Measurements from ENCODE around the gene C1orf198. TPM values are rescaled to one million over a fixed set of nuclear protein-coding genes. Genes with fewer than 3 reads are reported as not detected.

Gene C1orf198
- total RNA-seq, result 67.6 and 68.8 TPM in 2 replicates
- polyA plus RNA-seq, result 54.7 and 59.0 TPM in 2 replicates

GRCh38 chr1:230867903-230868735 is at the start of gene C1orf198:
Gene C1orf198, minus strand, starts transcription at chr1:230868521. Its CDS starts 9 bp downstream, at chr1:230868512.
- peak within 1 kb of the TSS; percentile 98 for H3K4me3 ChIP-seq
- DNase-seq (ENCODE audit: low read depth in 1 of 2, low spot score in 1 of 2), result peak; percentile 55 to 86
- no peaks in the 10 kb centered on the region for H3K9me3 ChIP-seq (ENCODE audit: low read depth)
- H3K36me3 ChIP-seq, result no peaks in the 10 kb centered on the region
- H3K4me1 ChIP-seq (ENCODE audit: low read depth), result peaks cover 37% of the 10 kb centered on the region
- H3K27me3 ChIP-seq, result no peaks in the 10 kb centered on the region
- no peak for TF ChIP-seq CTCF (IDR thresholded peaks at IDR 0.05; ENCODE audit: low read depth, low read length)
- peak within 1 kb of the TSS; percentile 97 for H3K27ac ChIP-seq

GRCh38 chr1:230917284-230918135 is 49.2 kb upstream of the C1orf198 start:
- Histone ChIP-seq H3K9me3 (ENCODE audit: low read depth) (no peaks in the 10 kb centered on the region), H3K36me3 (no peaks in the 10 kb centered on the region), H3K27me3 (no peaks in the 10 kb centered on the region), H3K27ac (no peak overlapping the region), H3K4me3 (no peak overlapping the region), H3K4me1 (ENCODE audit: low read depth) (no peaks in the 10 kb centered on the region)
- TF ChIP-seq CTCF (IDR thresholded peaks at IDR 0.05; ENCODE audit: low read depth, low read length), result peak; percentile 66
- DNase-seq (ENCODE audit: low read depth in 1 of 2, low spot score in 1 of 2), result peak; percentile 86 to 91

GRCh38 chr1:230916587-230917283 is 48.4 kb upstream of the C1orf198 start:
- Histone ChIP-seq H3K36me3 (no peaks in the 10 kb centered on the region), H3K4me3 (no peak overlapping the region), H3K27ac (no peak overlapping the region), H3K4me1 (ENCODE audit: low read depth) (no peaks in the 10 kb centered on the region), H3K9me3 (ENCODE audit: low read depth) (no peaks in the 10 kb centered on the region), H3K27me3 (no peaks in the 10 kb centered on the region)
- TF ChIP-seq CTCF (IDR thresholded peaks at IDR 0.05; ENCODE audit: low read depth, low read length), result no peak
- no peak for DNase-seq (ENCODE audit: low read depth in 1 of 2, low spot score in 1 of 2)

GRCh38 chr1:230915078-230915477 is 46.8 kb upstream of the C1orf198 start:
- Histone ChIP-seq H3K4me3 (no peak overlapping the region), H3K9me3 (ENCODE audit: low read depth) (no peaks in the 10 kb centered on the region), H3K27ac (no peak overlapping the region), H3K4me1 (ENCODE audit: low read depth) (no peaks in the 10 kb centered on the region), H3K27me3 (no peaks in the 10 kb centered on the region), H3K36me3 (peaks cover 8% of the 10 kb centered on the region)
- no peak for TF ChIP-seq CTCF (IDR thresholded peaks at IDR 0.05; ENCODE audit: low read depth, low read length)
- DNase-seq (ENCODE audit: low read depth in 1 of 2, low spot score in 1 of 2), result no peak

- H3K27ac ChIP-seq, result no peak overlapping the region
- H3K4me3 ChIP-seq, result no peak overlapping the region
- peak in 1 of 2 donors; percentile 43 for DNase-seq (ENCODE audit: low read depth in 1 of 2, low spot score in 1 of 2)
- no peaks in the 10 kb centered on the region for H3K9me3 ChIP-seq (ENCODE audit: low read depth)
- no peaks in the 10 kb centered on the region for H3K4me1 ChIP-seq (ENCODE audit: low read depth)
- TF ChIP-seq CTCF (IDR thresholded peaks at IDR 0.05; ENCODE audit: low read depth, low read length), result no peak
- H3K27me3 ChIP-seq, result no peaks in the 10 kb centered on the region
- H3K36me3 ChIP-seq, result peaks cover 8% of the 10 kb centered on the region
Observed at GRCh38 chr1:230913496-230913895, 45.2 kb upstream of the C1orf198 start.
